C4-2B (cell line): ENCODE results near the gene PRR20C.
A peak's percentile ranks its signal among the peaks of the same experiment; 100 is the strongest.

Experiments used
- ZFX ChIP-seq: fragments of 450-650 bp; IDR thresholded peaks from 2 replicates; pipeline ENCODE4 v1.6.1; 2017
- TF ChIP-seq, protein P1 (sequence below): fragments of 450-650 bp; conservative IDR thresholded peaks from 2 replicates; pipeline ENCODE4 v1.5.1; 2017; ENCODE audit warnings: mild to moderate bottlenecking

DNA sequence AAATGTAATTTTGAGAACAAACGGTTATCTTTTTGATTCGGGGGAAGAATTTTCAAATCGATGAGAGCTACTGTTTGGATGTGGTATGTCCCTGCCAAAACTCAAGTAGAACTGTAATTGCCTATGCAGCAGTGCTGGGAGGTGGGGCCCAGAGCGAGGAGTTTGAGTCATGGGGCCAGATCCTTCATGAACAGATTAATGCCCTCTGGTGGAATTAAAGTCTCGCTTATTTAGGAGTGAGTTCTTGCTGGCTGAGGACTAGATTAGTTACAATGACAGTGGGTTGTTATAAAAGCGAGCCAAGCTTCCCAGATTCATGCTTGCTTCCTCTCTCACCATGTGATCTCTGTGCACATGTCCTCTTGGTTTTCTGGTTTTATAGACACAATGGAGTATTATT lies 25.0 kb upstream of the PRR20C start:
- TF ChIP-seq, protein P1, sequence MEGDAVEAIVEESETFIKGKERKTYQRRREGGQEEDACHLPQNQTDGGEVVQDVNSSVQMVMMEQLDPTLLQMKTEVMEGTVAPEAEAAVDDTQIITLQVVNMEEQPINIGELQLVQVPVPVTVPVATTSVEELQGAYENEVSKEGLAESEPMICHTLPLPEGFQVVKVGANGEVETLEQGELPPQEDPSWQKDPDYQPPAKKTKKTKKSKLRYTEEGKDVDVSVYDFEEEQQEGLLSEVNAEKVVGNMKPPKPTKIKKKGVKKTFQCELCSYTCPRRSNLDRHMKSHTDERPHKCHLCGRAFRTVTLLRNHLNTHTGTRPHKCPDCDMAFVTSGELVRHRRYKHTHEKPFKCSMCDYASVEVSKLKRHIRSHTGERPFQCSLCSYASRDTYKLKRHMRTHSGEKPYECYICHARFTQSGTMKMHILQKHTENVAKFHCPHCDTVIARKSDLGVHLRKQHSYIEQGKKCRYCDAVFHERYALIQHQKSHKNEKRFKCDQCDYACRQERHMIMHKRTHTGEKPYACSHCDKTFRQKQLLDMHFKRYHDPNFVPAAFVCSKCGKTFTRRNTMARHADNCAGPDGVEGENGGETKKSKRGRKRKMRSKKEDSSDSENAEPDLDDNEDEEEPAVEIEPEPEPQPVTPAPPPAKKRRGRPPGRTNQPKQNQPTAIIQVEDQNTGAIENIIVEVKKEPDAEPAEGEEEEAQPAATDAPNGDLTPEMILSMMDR, result peak; percentile 19; the same call in 1 of the 2 replicates
- TF ChIP-seq ZFX, result no peak
